GM19239 (cell line): ENCODE results near the gene SH3RF1.

ENCODE experiments used
- DNase-seq: peaks from one replicate; pipeline ENCODE4 v3.0.0; 2011; ENCODE audit warnings: low spot score; ENCODE audit not compliant: insufficient read length
- FAIRE-seq: peaks from 2 replicates; lab custom pipeline; 2011; peaks lifted over from hg19 to GRCh38; lab: Jason Lieb, UNC

SH3RF1 gene

DNA sequence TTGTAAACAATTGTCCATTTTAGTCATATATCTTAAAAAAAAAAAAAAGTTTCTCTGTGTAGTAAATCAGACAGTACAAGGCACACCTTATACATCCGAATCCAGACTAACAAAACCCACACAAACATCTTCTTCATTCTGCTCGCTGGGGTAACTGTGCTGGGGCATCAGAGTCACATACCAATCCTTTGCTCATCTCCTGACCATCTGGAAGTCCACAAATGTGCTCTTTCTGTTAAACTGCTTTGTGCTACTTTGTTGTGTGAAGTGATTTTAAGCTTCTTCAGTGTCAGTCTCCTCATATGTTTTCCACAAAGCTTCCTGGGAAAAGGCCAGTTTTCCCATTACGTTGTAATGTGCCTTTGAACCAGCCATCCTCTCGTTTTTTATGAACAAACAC, 174.5 kb downstream of the SH3RF1 start:
- FAIRE-seq (peak; percentile 37), DNase-seq (no peak)

DNA sequence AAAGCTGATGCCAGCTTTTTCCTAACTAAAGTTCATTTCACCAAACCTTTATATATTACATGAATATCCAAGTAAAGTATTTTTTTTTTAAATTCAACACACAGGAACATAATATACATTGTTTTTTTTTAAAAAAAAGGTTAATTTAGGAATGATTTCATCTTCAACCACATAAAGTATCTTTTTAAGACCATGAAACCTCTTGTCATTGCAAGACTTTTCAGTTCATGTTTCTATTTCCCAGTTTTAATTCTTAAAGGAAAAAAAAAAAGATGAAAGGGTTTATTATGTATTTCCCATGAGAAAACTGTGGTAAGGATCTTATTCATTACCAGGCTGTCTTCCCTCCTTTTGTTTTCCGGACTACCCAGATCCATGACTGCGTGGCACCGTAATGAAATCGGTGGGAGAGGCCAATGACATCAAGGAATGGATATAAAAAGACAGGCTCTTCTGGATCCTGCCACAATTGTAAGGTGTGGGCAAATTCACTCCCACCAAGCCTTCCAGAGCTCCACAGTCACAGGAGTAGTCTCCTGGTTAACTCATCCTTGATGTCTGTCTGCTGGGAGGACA, 176.0 kb downstream of the SH3RF1 start:
- FAIRE-seq (no peak), DNase-seq (no peak)

DNA sequence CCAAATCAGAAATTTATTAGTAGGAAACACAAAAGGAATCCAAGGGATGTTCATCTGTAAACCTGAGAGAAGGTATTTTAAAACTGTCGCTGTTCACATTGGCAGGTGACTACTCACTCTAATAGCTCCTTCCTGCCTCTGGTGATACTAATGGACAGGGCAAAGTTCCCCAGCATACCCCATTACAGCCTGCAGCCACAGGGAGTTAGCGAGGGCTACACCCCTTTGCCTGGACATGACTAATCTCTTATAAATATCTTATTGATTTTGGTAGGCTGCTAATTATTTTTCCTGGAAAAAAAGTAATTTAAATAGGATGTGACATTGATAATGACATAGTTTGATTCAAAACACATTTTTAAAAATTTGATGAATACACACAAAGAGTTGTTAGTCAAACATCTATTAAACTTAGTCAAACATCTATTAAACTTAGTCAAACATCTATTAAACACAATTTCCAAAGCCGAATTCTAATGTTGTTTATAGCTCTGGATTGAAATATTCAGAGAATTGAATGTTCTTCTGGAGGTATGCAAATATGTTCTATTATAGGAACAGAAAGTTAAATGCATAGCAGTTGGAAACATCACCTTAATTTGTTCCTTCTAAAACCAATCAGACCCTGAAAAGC, 177.8 kb downstream of the SH3RF1 start:
- FAIRE-seq (peak; percentile 75), DNase-seq (no peak)

GRCh38 chr4:169090484-169091215, 180.1 kb downstream of the SH3RF1 start:
- DNase-seq (no peak), FAIRE-seq (peak; percentile 4)

DNA sequence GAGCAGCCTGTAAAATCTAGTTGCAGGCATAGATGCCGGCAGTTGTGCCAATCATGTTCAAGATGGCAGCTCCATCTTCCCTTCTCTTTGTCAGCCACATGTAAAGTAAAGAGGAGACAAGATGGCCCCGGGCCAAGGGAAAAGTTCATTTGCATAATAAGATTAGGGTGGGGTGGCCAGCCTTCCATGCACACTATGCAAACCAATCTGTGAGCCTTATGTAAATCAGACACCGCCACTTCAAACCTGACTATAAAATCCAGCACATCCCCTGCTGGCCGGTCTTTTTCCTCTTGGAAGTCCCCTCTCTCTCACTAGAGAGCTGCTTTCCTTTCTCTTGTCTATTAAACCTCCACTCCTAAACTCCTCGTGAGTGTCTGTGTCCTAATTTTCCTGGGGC, 181.8 kb downstream of the SH3RF1 start:
- FAIRE-seq, result no peak

DNA sequence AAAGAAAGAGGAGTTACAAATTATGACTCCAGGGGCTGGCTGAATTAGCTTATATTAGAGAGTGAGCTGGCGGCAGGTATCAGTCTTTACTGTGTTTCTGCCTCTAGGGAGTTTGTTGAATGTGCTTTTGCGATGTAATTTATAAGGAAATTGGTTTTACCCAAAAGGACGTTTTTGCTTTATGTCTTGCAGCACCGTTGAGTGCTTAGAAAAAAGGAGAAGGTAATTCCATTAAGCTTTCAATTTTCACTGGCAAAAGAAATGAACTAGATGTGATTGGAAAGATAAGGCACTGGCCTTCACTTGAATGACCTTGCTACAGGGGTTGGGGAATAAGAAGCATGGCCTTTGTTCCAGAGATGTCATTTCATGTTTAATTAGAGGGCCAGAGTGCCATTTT, 185.8 kb downstream of the SH3RF1 start:
- DNase-seq (no peak), FAIRE-seq (no peak)

More for the DNA sequence above, 181.8 kb downstream of the SH3RF1 start:
- DNase-seq, result no peak

DNA sequence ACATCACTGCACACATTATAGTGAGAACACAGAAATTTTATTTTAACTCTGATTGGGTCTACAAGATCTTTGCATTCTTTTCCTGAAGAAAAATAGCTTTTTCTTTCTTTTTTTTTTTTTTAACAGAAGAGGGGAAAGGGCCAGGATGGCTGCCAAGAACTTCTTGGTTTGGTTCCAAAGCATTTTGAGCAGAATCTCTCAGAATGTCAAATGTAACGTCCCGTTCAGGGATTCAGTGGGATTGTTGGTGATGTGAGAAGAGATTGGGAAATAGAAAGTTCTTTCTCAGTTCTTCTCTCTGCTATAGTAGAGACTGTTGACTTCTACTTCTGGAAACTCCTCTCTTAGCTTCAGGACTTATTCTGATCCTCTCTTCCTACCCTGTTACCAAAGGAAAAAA, 189.8 kb downstream of the SH3RF1 start:
- FAIRE-seq (peak; percentile 4), DNase-seq (no peak)

DNA sequence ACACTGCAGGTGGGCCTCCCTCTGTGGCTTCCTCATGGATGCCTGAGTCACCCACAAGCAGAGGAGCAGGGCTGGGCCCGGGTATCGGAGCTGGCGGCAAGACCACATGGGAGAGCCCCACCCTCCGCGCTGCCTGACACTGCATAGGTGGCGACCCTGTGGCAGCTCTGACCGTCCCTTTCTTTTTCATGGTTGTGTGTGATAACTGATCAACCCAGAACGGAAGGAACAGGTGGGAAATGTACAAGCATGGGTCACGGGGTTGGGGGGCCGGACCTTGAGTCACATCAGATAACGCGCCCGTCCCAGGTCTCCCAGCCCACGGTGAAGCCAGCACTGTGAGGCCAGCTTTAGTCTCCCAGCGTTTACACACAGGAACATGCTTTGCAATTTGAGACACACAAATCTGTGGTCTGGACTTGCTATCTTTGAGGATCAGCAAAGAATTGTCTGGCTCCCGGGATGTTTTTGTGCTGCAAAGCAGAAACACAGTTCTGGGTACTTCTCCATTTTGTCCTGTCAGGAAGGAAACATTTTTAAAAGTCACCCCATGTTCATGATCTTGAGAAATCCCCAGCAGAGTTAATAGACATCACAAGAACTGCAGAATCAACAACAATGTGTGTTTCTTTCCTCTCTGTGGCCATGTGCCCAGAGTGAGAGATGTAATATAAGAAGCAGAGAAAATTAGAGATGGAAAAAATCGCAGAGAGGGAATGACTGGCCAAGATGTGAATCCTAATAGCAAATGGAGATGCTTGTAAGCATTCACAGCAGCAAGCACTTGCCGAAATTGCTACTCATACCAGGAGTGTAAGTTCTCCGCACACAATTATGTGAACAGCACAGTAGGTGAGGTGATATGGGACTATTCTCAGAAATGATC, 190.6 kb downstream of the SH3RF1 start:
- FAIRE-seq (peak; percentile 95), DNase-seq (no peak)

- FAIRE-seq (no peak), DNase-seq (no peak)
Measured at GRCh38 chr4:169074117-169074516, 196.6 kb downstream of the SH3RF1 start.

- no peak for FAIRE-seq
Measured at GRCh38 chr4:169071747-169072146, 199.0 kb downstream of the SH3RF1 start.

GRCh38 chr4:169070895-169071218, 199.9 kb downstream of the SH3RF1 start:
- DNase-seq (no peak), FAIRE-seq (no peak)

More at GRCh38 chr4:169071747-169072146, 199.0 kb downstream of the SH3RF1 start:
- no peak for DNase-seq

GRCh38 chr4:169070071-169070894, 200.5 kb downstream of the SH3RF1 start:
- DNase-seq (no peak), FAIRE-seq (no peak)

DNA sequence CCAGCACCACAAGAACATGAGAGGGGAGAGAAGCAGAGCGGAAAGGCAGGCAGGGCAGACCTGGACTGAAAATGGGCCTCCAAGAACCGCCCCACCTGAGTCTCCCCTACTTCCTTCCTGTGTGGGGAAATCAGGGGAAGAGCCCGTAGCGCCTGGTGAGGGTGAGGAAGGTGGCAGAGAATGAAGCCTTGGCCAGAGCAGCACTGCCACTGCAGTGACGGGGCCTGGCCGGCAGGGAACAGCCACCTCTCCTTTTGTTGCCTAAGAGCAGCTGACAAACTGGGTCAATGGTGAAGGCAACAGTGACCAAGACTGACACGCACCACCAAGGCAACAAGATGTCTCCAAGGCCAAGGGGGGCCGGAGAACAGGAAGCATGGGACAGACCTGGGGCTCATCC, 202.3 kb downstream of the SH3RF1 start:
- no peak for FAIRE-seq
- DNase-seq, result no peak

DNA sequence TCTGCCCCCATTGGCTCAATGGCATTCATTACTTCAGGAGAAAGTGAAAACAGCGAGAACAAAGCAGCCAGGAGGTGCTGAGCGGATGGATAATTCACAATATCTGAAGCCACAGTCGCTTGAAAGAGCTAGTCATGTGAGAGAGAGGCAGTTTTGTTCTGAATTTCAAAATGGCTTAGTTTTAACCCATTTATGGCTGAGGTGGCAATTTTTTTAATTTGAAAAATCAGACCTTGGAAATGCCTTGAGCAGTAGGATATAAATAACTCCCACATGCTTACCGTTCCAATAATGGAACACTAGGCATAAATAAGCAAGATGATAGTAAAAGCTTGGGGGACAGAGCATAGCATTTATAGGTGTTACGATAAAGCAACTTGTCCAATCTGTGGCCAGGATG, 203.8 kb downstream of the SH3RF1 start:
- no peak for FAIRE-seq
- no peak for DNase-seq

DNA sequence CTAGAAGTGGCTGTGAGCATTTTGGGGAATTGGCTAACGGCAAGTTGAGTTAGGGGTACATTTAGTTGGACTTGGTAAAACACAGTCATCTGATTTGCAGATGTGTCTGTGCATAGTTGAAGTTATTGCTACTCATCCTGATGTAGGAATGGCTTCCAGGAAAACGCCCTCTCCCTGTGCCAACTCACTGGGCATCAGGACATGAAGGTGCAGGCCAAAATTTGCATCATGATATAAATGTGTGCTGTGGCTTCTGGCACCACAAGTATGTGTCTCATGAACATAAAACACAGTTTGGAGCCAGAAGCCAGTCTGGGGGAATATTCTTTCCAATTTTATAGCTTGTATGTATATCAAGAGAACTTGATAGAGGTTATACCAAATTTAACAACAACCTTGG, 206.5 kb downstream of the SH3RF1 start:
- FAIRE-seq (no peak), DNase-seq (no peak)

GRCh38 chr4:169063441-169063840, 207.3 kb downstream of the SH3RF1 start:
- FAIRE-seq, result no peak

GRCh38 chr4:169062897-169063244, 207.9 kb downstream of the SH3RF1 start:
- no peak for DNase-seq
- no peak for FAIRE-seq

More at GRCh38 chr4:169063441-169063840, 207.3 kb downstream of the SH3RF1 start:
- no peak for DNase-seq

- FAIRE-seq (no peak), DNase-seq (no peak)
Measured at GRCh38 chr4:169061386-169061785, 209.4 kb downstream of the SH3RF1 start.

DNA sequence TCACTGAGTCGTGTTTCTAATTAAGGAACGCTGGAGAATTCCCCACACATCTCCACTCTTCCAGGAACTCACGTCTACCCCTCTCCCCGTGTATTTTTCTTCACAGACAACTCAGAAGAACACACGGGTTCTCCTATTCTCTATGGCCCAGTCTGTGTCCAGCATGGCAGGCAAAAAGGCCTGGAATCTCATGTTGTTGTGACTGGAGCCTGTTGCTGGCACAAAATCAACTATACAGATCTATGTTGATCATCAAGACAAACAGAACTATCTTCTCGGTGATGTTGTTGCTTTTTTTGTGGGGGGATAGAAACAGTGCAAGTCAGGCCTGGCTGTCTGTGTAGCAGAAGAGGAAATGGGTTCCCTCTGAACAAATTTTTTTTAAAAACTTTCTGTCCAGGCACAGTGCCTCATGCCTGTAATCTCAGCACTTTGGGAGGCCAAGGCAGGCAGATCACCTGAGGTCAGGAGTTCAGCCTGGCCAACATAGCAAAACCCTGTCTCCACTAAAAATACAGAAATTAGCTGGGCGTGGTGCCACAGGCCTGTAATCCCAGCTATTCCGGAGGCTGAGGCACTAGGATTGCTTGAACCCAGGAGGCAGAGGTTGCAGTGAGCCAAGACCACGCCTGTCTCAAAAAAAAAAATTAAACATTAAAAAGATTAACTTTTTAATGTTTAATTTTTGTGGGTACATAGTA, 210.2 kb downstream of the SH3RF1 start:
- FAIRE-seq (no peak), DNase-seq (no peak)
